Erythroblast (primary cell): ENCODE data around the gene ZNF385B.

Experiments
- GATA1 ChIP-seq: IDR thresholded peaks from 2 replicates; pipeline ENCODE4 v1.6.1; 2011; ENCODE audit warnings: low read depth, mild to moderate bottlenecking, control low read depth, low read length, moderate library complexity
- POLR2A ChIP-seq: IDR thresholded peaks from 2 replicates; pipeline ENCODE4 v1.6.1; 2011; ENCODE audit warnings: mild to moderate bottlenecking, low read length

GRCh38 chr2:179479947-179480346, 381.5 kb downstream of the ZNF385B start:
- TF ChIP-seq POLR2A (no peak), GATA1 (no peak)
